GM23338 (cell line): ENCODE data around the gene NOP16. TPM values are rescaled to one million over a fixed set of nuclear protein-coding genes. Genes with fewer than 3 reads are reported as not detected.

ENCODE experiments used
- ATAC-seq: fragments of 200-7000 bp; cut with Tn5 transposase; 3 replicates; pipeline ENCODE4 v1.9.1; 2020
- DNase-seq: peaks from one replicate; pipeline ENCODE4 v3.0.0-alpha.2; 2015; ENCODE audit warnings: low spot score
- H2AFZ ChIP-seq: fragments of 200-600 bp; sonication (generic); 2 replicates; pipeline ENCODE4 v1.8.0; 2016; ENCODE audit warnings: antibody characterized with exemption, mild to moderate bottlenecking, moderate library complexity
- H3F3A ChIP-seq: fragments of 200-600 bp; sonication (generic); replicated peaks from 2 replicates; pipeline ENCODE4 v1.8.0; 2017; ENCODE audit warnings: antibody characterized with exemption, mixed run types, low read depth
- H3K27ac ChIP-seq: fragments of 200-600 bp; sonication (generic); 2 replicates; pipeline ENCODE4 v1.6.1; 2016; ENCODE audit warnings: low read depth
- H3K27me3 ChIP-seq: fragments of 200-600 bp; sonication (generic); 2 replicates; pipeline ENCODE4 v1.8.0; 2016; ENCODE audit warnings: mild to moderate bottlenecking, mixed run types, moderate library complexity; ENCODE audit not compliant: insufficient read depth
- H3K36me3 ChIP-seq: fragments of 200-600 bp; sonication (generic); 2 replicates; pipeline ENCODE4 v1.8.0; 2016; ENCODE audit warnings: mild to moderate bottlenecking; ENCODE audit not compliant: insufficient read depth
- H3K4me1 ChIP-seq: fragments of 200-600 bp; sonication (generic); 2 replicates; pipeline ENCODE4 v1.8.0; 2016; ENCODE audit warnings: mild to moderate bottlenecking, moderate library complexity; ENCODE audit not compliant: insufficient read depth
- H3K4me2 ChIP-seq: fragments of 200-600 bp; sonication (generic); 2 replicates; pipeline ENCODE4 v1.7.1; 2017; ENCODE audit warnings: mixed run types
- H3K4me3 ChIP-seq: fragments of 200-600 bp; sonication (generic); 2 replicates; pipeline ENCODE4 v1.6.1; 2016; ENCODE audit warnings: mixed run types
- H3K79me2 ChIP-seq: fragments of 200-600 bp; sonication (generic); replicated peaks from 2 replicates; pipeline ENCODE4 v1.8.0; 2017; ENCODE audit warnings: mild to moderate bottlenecking; ENCODE audit not compliant: insufficient read depth
- H3K9me2 ChIP-seq: fragments of 200-600 bp; sonication (generic); 2 replicates; pipeline ENCODE4 v1.8.0; 2017; ENCODE audit not compliant: insufficient read depth
- H4K20me1 ChIP-seq: fragments of 200-600 bp; sonication (generic); replicated peaks from 2 replicates; pipeline ENCODE4 v1.8.0; 2017; ENCODE audit warnings: mild to moderate bottlenecking; ENCODE audit not compliant: insufficient read depth
- H3K27ac Mint-ChIP-seq: 2 replicates; pipeline ENCODE4 v1.8.0; 2020; ENCODE audit warnings: inconsistent platforms, mild to moderate bottlenecking, moderate library complexity, mixed read lengths
- H3K27me3 Mint-ChIP-seq: 3 replicates; pipeline ENCODE4 v1.8.0; 2022; ENCODE audit warnings: low read depth, mild to moderate bottlenecking, moderate library complexity, mixed read lengths, inconsistent platforms; ENCODE audit not compliant: insufficient read depth, poor library complexity
- H3K36me3 Mint-ChIP-seq: 3 replicates; pipeline ENCODE4 v1.8.0; 2021; ENCODE audit warnings: low read depth, mild to moderate bottlenecking, inconsistent platforms, moderate library complexity, mixed read lengths
- H3K4me1 Mint-ChIP-seq: 3 replicates; pipeline ENCODE4 v1.8.0; 2020; ENCODE audit warnings: mild to moderate bottlenecking, inconsistent platforms, mixed read lengths
- H3K4me3 Mint-ChIP-seq: 3 replicates; pipeline ENCODE4 v1.8.0; 2021; ENCODE audit warnings: moderate library complexity, mild to moderate bottlenecking, inconsistent platforms, mixed read lengths
- H3K9me3 Mint-ChIP-seq: 3 replicates; pipeline ENCODE4 v1.8.0; 2020; ENCODE audit warnings: moderate library complexity, mild to moderate bottlenecking, inconsistent platforms, mixed read lengths
- CREB1 ChIP-seq: fragments of 250-450 bp; sonication (Bioruptor Pico); IDR thresholded peaks from 2 replicates; pipeline ENCODE4 v1.5.0; 2020; ENCODE audit warnings: low read depth, mild to moderate bottlenecking, moderate library complexity
- CTCF ChIP-seq, 2 experiments: fragments of 200-600 bp in 1 of 2; sonication (generic) in 1 of 2; conservative IDR thresholded peaks; 2 replicates each; pipeline versions ENCODE4 v1.5.1 to v1.6.1; 2016 to 2017; ENCODE audit warnings: antibody characterized with exemption in 2 of 2, low read depth in 2 of 2, mild to moderate bottlenecking in 2 of 2, moderate library complexity in 1 of 2
- ETS1 ChIP-seq: IDR thresholded peaks from 2 replicates; pipeline ENCODE4 v1.6.1; 2016; ENCODE audit warnings: antibody characterized with exemption
- EZH2 ChIP-seq: fragments of 200-600 bp; sonication (generic); IDR thresholded peaks from one replicate; pipeline ENCODE4 v1.8.0; 2017; ENCODE audit warnings: antibody characterized with exemption, mild to moderate bottlenecking, low read depth; ENCODE audit not compliant: unreplicated experiment
- EZH2phosphoT487 ChIP-seq: fragments of 200-600 bp; sonication (generic); IDR thresholded peaks from one replicate; pipeline ENCODE4 v1.8.1; 2018; ENCODE audit warnings: antibody characterized with exemption; ENCODE audit not compliant: unreplicated experiment
- JUNB ChIP-seq: IDR thresholded peaks from one replicate; pipeline ENCODE4 v1.6.1; 2016; ENCODE audit warnings: antibody characterized with exemption; ENCODE audit not compliant: unreplicated experiment
- NANOG ChIP-seq: IDR thresholded peaks from 2 replicates; pipeline ENCODE4 v1.6.1; 2016; ENCODE audit warnings: antibody characterized with exemption, borderline replicate concordance
- POLR2AphosphoS5 ChIP-seq: IDR thresholded peaks from 2 replicates; pipeline ENCODE4 v1.6.1; 2016; ENCODE audit warnings: antibody characterized with exemption, low read depth
- REST ChIP-seq: IDR thresholded peaks from one replicate; pipeline ENCODE4 v1.6.1; 2018; ENCODE audit warnings: antibody characterized with exemption; ENCODE audit not compliant: unreplicated experiment
- STAT1 ChIP-seq: IDR thresholded peaks from one replicate; pipeline ENCODE4 v1.6.1; 2016; ENCODE audit warnings: antibody characterized with exemption; ENCODE audit not compliant: unreplicated experiment
- ZNF114 ChIP-seq: fragments of 250-450 bp; sonication (Bioruptor Pico); IDR thresholded peaks from 2 replicates; pipeline ENCODE4 v1.5.0; 2020; ENCODE audit warnings: mild to moderate bottlenecking, moderate library complexity
- ZNF331 ChIP-seq: fragments of 250-450 bp; sonication (Bioruptor Pico); IDR thresholded peaks from 2 replicates; pipeline ENCODE4 v1.5.0; 2020; ENCODE audit warnings: low read depth, mild to moderate bottlenecking, moderate library complexity
- ZNF462 ChIP-seq: fragments of 250-450 bp; sonication (Bioruptor Pico); IDR thresholded peaks from 2 replicates; pipeline ENCODE4 v1.5.0; 2020; ENCODE audit warnings: mild to moderate bottlenecking, moderate library complexity
- polyA plus RNA-seq: library from polyadenylated mRNA; unstranded; fragments of >200 nt; fragmentation: Nextera tagmentation; extraction: Ambion mirVana; gene quantifications from 2 replicates; pipeline ENCODE4 v1.2.1, GENCODE V29; 2016
- total RNA-seq: library from RNA; depleted of rRNA; stranded (reverse); fragments of >200 nt; shearing (Covaris generic); gene quantifications from 2 replicates; pipeline ENCODE4 v1.2.3, GENCODE V29; 2014

Gene NOP16
- total and polyA plus RNA-seq, 2 experiments from 2014 or later, result 43.4 to 181 TPM

- Mint-ChIP-seq H3K27me3 (peaks cover 3% of the 10 kb centered on the region), H3K4me1 (peaks cover 10% of the 10 kb centered on the region; the same call in 2 of the 3 replicates), H3K4me3 (no peak overlapping the region), H3K9me3 (no peaks in the 10 kb centered on the region), H3K27ac (no peak overlapping the region), H3K36me3 (no peaks in the 10 kb centered on the region)
- ATAC-seq (no peak), DNase-seq (no peak)
- Histone ChIP-seq H2AFZ (no peak overlapping the region), H3F3A (no peaks in the 10 kb centered on the region), H3K27ac (no peak overlapping the region), H3K9me2 (no peaks in the 10 kb centered on the region), H3K79me2 (no peaks in the 10 kb centered on the region), H3K4me2 (no peak overlapping the region), H4K20me1 (0 out of 2 replicates have a peak, but pooled peaks cover 3% of the 10 kb centered on the region), H3K4me1 (no peaks in the 10 kb centered on the region), H3K27me3 (no peaks in the 10 kb centered on the region), H3K4me3 (no peak overlapping the region), H3K36me3 (no peaks in the 10 kb centered on the region)
- TF ChIP-seq STAT1, result no peak
- TF ChIP-seq ZNF462 (CRISPR knock-in tag), result no peak
- TF ChIP-seq POLR2AphosphoS5, result no peak
- TF ChIP-seq CREB1 (CRISPR knock-in tag), result no peak
- no peak for TF ChIP-seq ZNF331 (CRISPR knock-in tag)
- TF ChIP-seq NANOG, result no peak
- no peak for TF ChIP-seq EZH2
- TF ChIP-seq EZH2phosphoT487, result no peak
- no peak for TF ChIP-seq REST
- TF ChIP-seq JUNB, result no peak
- no peak for TF ChIP-seq ZNF114 (CRISPR knock-in tag)
- TF ChIP-seq ETS1, result no peak
- no peak for TF ChIP-seq CTCF (conservative IDR thresholded peaks at IDR 0.05; ENCODE audit: low read depth in 2 of 2)
Measured at GRCh38 chr5:176408590-176408989, 20.2 kb upstream of the NOP16 start.
